Astrocyte (in vitro differentiated cells and primary cell): ENCODE measurements around the gene CNKSR3.

Experiments
- CTCF ChIP-seq: IDR thresholded peaks from 2 replicates; pipeline ENCODE4 v1.5.1; 2011; ENCODE audit warnings: low read depth, mild to moderate bottlenecking, inconsistent platforms, low read length, moderate library complexity; ENCODE audit not compliant: insufficient read depth
- EZH2 ChIP-seq: IDR thresholded peaks from 2 replicates; pipeline ENCODE4 v1.6.1; 2012; ENCODE audit warnings: mild to moderate bottlenecking, low read length, inconsistent platforms; ENCODE audit not compliant: insufficient read depth

GRCh38 chr6:154395316-154395715 lies 115.2 kb downstream of the CNKSR3 start:
- no peak for TF ChIP-seq CTCF
- TF ChIP-seq EZH2 = no peak
